GM19099 (cell line): ENCODE results near the gene CBS.

Source experiments
- POLR2A ChIP-seq: IDR thresholded peaks from 3 replicates; pipeline ENCODE4 v1.6.1; 2011; ENCODE audit warnings: low read depth; ENCODE audit not compliant: insufficient read length; ENCODE audit errors: extremely low read depth

Gene CBS

DNA sequence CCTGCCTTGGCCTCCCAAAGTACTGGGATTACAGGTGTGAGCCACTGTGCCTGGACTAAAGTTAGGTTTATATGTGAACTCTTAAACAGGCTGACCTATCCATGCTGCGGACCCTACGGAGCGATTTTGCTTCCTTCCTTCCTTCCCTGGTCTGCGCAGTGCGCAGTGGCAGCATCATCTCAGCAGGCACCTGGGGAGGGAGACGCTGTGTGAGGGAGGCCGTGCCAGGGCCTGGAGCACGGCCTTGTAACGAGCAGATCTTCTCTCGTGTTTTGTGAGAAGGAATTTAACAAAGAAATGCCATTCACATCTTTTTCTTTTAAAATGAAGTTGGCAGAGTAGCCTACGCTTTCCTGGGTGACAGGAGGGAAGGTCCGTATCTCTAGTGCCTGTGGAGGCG, 55.5 kb downstream of the CBS start:
- no peak for TF ChIP-seq POLR2A

DNA sequence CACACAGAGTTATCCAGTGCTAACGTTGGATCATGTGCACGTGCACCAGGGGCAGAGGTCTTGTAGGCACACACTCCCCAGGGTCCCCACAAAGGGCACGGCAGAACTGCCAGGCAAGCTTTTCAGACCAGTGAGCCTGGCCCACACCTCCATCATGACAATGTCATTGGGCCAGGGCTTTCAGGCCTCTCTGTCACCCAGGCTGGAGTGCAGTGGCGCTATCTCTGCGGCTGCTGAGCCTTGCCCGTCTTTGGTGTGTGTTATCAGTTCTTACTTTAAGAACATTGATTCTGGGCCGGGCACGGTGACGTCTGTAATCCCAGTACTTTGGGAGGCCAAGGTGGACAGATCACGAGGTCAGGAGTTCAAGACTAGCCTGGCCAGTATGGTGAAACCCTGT, 57.1 kb downstream of the CBS start:
- TF ChIP-seq POLR2A: no peak

DNA sequence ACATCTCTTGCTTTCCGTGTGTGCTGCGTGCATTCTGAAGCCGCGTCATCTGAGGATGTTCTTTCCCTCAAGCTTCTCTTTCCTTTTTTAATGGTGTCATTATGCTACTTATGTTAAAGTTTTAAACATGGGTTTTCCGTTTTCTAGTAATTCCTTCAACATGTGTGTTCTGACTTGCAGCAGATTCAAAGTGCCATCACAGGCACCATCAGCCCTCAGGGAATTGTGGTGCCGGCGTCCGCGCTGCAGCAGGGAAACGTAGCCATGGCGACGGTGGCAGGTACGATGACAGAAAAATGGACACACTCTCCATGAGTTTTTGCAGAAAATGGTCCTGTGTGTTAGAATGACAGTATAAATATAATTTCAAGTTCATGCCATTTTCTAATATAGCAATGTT, 58.9 kb downstream of the CBS start:
- TF ChIP-seq POLR2A: no peak

DNA sequence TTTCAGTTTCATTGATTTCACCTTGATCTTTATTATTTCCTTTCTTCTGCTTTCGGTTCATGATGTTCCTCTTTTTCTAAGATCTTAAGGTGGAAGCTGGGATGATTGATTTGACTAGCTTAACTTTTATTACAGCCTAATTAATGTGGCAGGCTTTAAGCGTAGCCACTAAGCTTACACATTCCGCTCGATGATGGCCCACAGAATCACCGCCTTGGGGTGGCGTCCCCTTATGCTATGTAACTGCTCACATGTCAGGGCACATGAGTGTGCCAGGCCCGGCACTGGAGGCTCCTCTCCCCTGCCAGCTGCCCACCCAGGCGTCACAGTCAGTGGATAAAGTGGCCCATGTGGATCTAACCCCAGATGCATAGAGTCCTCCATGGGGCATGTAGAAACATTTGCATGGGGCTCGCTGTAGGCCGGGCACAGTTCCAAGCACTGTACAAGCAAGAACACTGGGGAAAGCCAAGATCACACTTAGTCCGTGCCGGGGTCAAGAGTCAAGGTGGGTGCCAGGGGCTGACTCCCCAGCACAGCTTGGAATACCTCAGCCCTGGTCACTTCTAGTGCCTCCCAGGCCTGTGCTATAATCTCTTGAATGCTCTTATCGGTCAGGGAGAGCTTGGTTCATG, 59.6 kb downstream of the CBS start:
- no peak for TF ChIP-seq POLR2A

DNA sequence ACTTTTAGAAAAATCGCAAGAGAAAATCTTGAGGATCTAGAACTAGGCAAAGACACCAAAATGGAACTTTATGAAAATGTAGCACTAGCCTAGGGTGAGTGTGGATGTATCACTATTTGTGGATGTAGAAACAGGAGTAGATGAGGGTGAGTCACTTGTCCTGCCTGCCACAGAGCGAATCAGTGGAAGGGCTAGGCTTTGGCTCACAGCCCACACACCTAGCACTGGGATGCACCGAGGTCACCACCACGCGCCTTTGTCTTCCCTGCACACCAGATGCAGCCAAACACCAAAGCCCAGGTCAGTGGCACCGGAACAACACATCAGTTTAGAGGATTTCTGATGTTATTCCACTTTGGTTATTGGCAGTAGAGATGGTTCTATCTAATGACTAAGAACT, 63.0 kb downstream of the CBS start:
- no peak for TF ChIP-seq POLR2A

DNA sequence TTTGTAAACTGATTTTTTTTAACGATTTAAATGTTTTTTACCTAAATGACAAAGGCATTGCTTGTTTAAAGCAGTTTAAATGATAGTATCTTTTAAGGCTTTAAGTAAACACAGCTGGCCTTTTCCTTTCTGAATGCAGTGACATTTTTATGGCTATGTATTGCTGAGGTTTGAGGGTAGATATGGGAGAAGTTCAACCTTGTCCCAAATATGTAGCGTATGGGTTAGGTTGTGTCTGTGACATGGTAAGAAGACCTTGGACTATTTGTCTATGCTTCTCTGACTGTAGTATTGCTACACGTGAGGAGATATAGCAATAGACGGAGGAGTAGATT, 68.8 kb downstream of the CBS start:
- no peak for TF ChIP-seq POLR2A

DNA sequence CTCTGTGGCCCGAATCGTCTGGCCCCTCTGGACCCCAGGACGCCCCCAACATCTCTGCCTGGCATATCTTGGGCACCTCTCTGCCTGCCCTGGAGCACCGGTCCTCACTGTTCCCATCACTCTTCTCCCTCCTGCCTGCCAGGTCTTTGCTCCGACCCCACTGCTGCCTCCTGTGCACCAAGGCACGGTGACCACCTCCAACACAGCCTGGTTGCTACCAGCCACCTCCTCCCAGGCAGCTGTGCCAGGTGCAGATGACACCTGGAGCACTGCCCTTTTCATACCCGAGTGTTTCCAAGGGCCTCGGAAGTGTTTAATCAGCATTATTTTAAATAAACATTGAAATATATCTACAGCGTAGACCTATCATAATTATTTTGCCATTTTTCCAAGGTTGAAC, 70.0 kb downstream of the CBS start:
- no peak for TF ChIP-seq POLR2A

DNA sequence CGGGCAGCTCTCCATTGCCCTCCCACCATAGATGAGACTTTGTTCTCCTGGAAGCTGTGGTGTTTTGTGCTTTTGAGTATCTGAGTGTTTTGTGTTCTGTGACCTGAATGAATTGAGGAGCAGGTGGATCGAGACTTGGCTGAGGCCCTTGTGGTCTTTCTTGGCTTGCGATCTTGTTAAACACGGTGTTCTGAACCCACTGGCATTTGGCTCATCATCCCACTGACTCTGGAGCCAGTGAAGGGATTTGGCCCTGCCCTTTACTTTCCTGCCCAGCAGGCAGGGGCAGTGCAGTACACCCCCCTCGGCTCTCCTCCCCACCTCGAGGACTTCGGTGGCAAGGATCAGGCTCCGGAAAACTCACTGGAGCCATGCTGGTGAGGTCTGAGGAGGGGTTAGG, 70.7 kb downstream of the CBS start:
- TF ChIP-seq POLR2A: no peak
